CD4-positive, alpha-beta T cell treated with Interleukin-15 for 1 hour (primary cell): Measurements from ENCODE around the gene THAP4.
"Not testable (repeated sequence)": the region's sequence is repeated elsewhere in the genome, so short reads cannot be mapped to it uniquely, and the experiment has no call there.

Experiments used
- DNase-seq: peaks from one replicate; pipeline ENCODE4 v3.0.0-alpha.2; 2020

The THAP4 gene

DNA sequence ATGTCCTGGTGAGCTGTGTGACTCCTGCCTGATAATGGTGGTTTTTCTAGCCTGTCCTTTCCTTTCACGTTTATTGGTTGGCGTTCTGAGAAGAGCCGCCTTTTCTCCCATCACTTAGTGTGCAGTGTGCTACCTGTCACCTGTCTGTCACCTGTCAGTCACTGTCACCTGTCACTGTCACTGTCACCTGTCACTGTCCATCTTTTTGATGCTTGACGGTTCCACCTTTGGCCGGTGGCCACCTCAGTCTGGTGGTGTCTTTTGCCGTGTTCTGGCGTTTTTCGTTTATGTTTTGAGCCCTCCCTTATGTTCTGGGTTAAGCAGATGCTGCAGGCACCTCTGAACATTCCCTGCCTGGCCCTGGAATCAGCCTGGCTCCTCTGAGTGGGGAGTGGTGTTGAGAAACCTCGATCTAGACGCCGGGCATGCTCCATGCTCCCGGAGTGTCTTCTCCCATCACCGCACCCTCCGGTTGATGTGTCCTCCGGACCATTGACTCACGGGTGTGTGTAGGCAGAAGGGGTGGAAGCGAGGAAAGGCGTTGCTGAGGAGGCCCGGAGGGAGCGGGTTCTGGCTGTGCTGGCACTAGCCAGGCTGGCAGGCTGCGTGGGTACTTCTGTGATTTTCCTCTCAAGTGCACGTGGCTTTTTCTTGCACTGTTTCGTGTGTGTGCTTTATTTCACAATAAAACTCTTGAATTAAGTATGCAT is 28.9 kb upstream of the THAP4 start:
- no peak for DNase-seq

DNA sequence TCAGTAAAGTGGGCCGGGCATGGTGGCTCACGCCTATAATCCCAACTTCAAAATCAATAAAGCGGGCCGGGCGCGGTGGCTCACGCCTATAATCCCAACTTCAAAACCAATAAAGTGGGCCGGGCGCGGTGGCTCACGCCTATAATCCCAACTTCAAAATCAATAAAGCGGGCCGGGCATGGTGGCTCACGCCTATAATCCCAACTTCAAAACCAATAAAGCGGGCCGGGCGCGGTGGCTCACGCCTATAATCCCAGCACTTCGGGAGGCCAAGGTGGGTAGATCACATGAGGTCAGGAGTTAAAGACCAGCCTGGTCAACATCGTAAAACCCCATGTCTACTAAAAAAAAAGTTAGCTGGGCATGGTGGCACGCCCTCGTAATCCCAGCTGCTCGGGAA is 25.8 kb upstream of the THAP4 start:
- DNase-seq: not testable (repeated sequence)

GRCh38 chr2:241660593-241661213 is 23.7 kb upstream of the THAP4 start:
- DNase-seq: no peak

- peak; percentile 25 for DNase-seq
Measured at GRCh38 chr2:241659150-241659739, 22.3 kb upstream of the THAP4 start.

DNA sequence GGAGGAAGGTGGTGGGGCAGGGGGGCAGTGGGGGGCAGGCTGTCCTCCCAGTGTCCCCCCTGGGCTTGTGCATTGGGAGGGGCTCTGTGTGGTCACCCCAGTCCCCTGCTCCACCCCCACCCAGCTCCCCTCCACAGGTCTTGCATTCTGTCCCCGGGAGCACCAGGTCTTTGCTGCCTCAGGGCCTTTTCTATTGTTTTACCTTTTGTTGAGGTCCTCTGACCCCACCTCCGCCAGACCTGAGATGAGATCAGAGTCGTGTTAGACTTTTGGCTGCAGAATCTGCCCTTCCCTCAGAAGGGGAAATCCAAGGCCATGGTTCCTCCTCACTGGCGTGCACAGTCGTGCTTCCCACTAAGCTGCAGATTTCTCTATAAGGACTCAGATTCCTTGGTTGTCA is 21.3 kb upstream of the THAP4 start:
- DNase-seq: no peak

GRCh38 chr2:241657786-241658254 is 20.9 kb upstream of the THAP4 start:
- DNase-seq: no peak

GRCh38 chr2:241656190-241656741 is 19.3 kb upstream of the THAP4 start:
- DNase-seq: no peak

DNA sequence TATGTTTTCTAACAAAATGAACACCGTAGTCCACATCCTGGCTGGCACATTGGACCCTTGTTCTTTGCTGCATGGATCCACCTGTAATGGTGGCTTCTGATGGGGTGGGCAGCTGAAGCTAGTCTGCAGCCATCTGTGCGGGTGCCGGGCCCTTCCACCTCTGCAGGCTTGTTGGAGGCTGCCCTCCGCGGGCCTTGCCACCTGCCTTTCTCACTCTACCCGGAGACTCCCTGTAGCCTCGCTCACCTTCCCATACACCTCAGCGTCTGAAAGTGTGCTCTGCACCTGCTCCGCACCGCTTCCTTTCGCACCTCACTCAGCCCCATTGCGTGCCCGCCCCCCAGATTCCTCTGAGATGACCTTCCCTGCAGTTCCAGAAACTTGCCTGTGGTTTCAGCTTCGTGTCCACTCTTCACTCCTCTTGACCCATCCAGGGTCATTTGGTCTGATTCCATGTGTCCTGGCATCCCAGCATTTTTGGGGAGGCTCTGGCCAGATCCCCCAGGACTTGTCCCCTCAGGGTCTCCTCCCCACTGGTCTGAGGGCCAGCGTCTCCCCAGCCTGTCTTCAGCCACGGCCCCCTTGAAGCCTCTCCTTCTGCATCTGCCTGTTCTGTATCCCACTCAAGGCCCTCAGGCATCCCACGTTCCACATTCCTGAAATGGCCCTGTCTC is 18.7 kb upstream of the THAP4 start:
- no peak for DNase-seq

DNA sequence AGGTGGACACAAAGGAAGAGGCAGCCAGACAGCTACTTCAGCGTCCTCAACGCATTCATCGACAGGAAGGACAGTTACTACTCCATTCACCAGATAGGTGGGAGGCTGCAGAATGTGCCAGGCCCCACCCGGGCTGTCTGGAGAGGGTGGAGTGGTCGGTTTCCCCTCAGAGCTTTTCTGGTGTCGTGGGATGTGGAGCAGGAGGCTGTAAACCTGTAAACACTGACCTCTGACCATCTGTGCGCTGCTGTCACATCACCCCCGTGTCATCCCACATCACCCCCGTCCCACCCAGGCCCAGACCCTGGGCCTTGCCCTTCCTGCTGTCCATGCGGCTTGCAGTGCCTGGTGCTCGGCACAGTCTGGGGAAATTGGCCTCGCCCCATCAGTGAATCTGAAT is 17.6 kb upstream of the THAP4 start:
- no peak for DNase-seq

GRCh38 chr2:241653210-241653750 is 16.3 kb upstream of the THAP4 start:
- DNase-seq: no peak

DNA sequence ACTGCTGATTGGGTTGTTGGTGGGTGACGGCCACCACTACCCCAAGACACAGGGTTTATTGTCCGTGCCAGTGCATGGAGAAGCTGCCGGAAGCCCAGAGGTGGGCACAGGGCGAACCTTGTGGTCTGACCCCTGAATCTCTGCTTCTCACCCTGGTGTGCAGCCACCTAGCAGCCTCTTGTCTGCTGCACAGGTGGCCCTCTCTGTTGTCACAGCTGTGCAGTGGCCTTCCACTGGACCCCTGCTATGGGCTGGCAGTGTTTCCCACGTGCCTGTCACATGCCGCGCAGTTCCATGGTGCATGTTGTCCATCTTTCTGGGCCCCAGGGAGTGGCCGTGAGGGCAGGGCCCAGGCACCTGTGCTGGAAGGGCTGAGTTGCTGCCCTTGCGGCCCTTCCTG is 15.8 kb upstream of the THAP4 start:
- no peak for DNase-seq

GRCh38 chr2:241652142-241652541 is 15.2 kb upstream of the THAP4 start:
- no peak for DNase-seq

- DNase-seq: no peak
Measured at GRCh38 chr2:241649927-241650326, 13.0 kb upstream of the THAP4 start.

- no peak for DNase-seq
Measured at GRCh38 chr2:241649404-241649803, 12.4 kb upstream of the THAP4 start.

- DNase-seq: no peak
Measured at GRCh38 chr2:241648453-241648852, 11.5 kb upstream of the THAP4 start.

- DNase-seq: no peak
Measured at GRCh38 chr2:241645915-241646645, 9.1 kb upstream of the THAP4 start.

GRCh38 chr2:241645056-241645914 is 8.3 kb upstream of the THAP4 start:
- no peak for DNase-seq

GRCh38 chr2:241641631-241642030 is 4.7 kb upstream of the THAP4 start:
- DNase-seq: no peak

DNA sequence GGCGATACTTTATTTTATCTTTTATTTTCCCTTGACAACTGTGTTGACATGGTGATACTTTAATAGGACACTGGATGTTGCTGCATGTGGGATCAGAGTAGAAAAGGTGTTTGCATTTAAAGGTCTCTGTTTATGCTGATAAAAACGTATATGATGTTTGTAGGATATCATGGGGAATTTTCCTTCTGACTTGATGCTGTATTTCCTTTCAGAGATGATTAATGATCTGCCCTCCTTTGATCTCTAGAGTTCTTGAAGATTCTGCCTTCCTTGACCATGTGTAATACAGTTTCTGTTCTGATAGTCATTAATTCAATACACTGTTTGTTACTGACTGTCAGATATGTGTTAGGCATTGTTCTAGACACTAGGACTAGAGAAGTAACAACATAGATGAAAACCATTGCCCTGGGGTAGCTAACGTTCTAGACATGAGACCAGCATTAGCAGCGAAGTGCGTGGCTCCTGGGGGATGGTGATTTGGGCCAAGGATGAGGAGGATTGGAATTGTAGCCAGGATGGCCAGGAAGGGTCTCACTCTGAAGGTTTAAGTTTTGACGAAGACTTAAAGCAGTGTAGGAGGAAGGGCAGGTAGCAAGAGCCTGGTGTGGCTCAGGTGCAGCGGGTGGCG is 3.3 kb upstream of the THAP4 start:
- no peak for DNase-seq

- no peak for DNase-seq
Measured at GRCh38 chr2:241639385-241639784, 2.4 kb upstream of the THAP4 start.

- no peak for DNase-seq
Measured at GRCh38 chr2:241638940-241639339, 2.0 kb upstream of the THAP4 start.
